Testis (tissue), 3 donors: ENCODE results near the gene NPHP4. TPM values are rescaled to one million over a fixed set of nuclear protein-coding genes. Genes with fewer than 3 reads are reported as not detected.

ENCODE experiments used
- DNase-seq: peaks from one replicate; pipeline ENCODE4 v3.0.0-alpha.2; 2019
- H3K27ac ChIP-seq, 2 donors: fragments of 200-600 bp; sonication (generic); one replicate each; pipeline ENCODE4 v1.5.1; 2019
- H3K27me3 ChIP-seq: fragments of 200-600 bp; sonication (generic); one replicate; pipeline ENCODE4 v1.5.1; 2019
- H3K36me3 ChIP-seq: fragments of 200-600 bp; sonication (generic); one replicate; pipeline ENCODE4 v1.5.1; 2017; ENCODE audit warnings: low read depth; ENCODE audit errors: missing control alignments
- H3K4me1 ChIP-seq: fragments of 200-600 bp; sonication (generic); one replicate; pipeline ENCODE4 v1.5.1; 2019
- H3K4me3 ChIP-seq, 2 donors: fragments of 200-600 bp; sonication (generic); one replicate each; pipeline ENCODE4 v1.5.1; 2017 to 2019
- H3K9me3 ChIP-seq: fragments of 200-600 bp; sonication (generic); one replicate; pipeline ENCODE4 v1.5.1; 2017
- POLR2A ChIP-seq: fragments of 450-650 bp; IDR thresholded peaks from one replicate; pipeline ENCODE4 v1.6.1; 2017; ENCODE audit warnings: antibody characterized with exemption, mild to moderate bottlenecking, moderate library complexity
- WGBS, 2 donors: methylation state at CpG; one replicate each; pipeline ENCODE4 v1.1.5; 2018; 5-methylcytosine and 5-hydroxymethylcytosine counted together
- intact Hi-C: fragments of 100-400 bp; cut with DNase I; formaldehyde crosslinking; loops from one replicate; pipeline ENCODE4 v1.15.1; 2023; ENCODE audit warnings: low total_unique reads
- polyA plus RNA-seq: library from polyadenylated mRNA; stranded (reverse); fragments of 350-450 nt; fragmentation: Illumina TruSeq; extraction: RNeasy Lipid Tissue Mini Kit (QIAGEN cat#74804); gene quantifications from one replicate; pipeline ENCODE4 v1.2.3, GENCODE V29; 2014; ENCODE audit warnings: low read depth, low replicate concordance; ENCODE audit not compliant: insufficient read depth
- total RNA-seq, 2 donors: library from RNA; depleted of rRNA; stranded (reverse); fragments of >200 nt; gene quantifications; one replicate each; pipeline ENCODE4 v1.2.3, GENCODE V29; 2016
- TF ChIP-seq, protein P1 (sequence below), 3 experiments: fragments of 450-650 bp in 2 of 3; fragments of 200-600 bp in 1 of 3; sonication (generic) in 1 of 3; IDR thresholded peaks; one replicate each; pipeline ENCODE4 v1.5.1; 2016 to 2019; ENCODE audit warnings: antibody characterized with exemption in 3 of 3, mild to moderate bottlenecking in 2 of 3, moderate library complexity in 1 of 3

The NPHP4 gene
- total and polyA plus RNA-seq, 3 donors from 2014 or later: 26.3 to 65.9 (median 49.4) TPM

DNA sequence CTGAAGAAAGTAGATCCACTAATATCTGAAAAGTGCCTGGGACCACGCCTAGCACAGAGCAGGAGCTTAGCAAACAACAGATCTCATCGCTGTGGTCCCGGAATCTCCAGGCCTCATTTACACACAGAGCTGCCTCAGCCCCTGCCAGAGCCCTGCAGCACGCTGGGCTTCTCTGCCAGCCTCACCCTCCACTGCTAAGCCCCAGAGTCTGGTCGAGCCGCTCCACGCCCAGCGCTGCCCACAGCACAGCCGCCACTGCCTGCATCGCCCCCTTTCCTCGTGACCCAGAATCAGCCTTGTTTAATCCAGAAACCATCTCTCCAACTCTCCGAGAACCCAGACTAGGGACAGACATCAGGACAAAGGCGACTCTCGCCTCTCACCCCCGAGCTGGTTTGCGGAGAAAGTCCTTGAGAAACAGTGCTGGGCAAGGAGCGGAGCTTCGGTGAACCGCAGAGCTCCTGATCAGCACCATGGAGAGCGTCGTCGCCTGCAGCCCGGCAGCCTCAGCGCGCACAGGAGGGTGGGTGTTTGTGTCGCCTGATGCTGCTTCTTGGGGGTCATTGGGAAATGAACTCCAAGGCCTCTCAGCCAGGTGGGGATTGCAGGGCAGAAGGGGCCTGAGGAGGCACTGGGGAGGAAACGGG lies 145.1 kb downstream of the NPHP4 start:
- intact Hi-C loops: no loop called here
- Histone ChIP-seq H3K27ac (no peak overlapping the region), H3K9me3 (no peaks in the 10 kb centered on the region), H3K27me3 (no peaks in the 10 kb centered on the region), H3K36me3 (no peaks in the 10 kb centered on the region), H3K4me3 (no peak overlapping the region), H3K4me1 (no peaks in the 10 kb centered on the region)
- peak; percentile 44 for DNase-seq
- WGBS, 2 donors: 3 to 25% methylated on average over 11 to 27 of the region's 27 CpGs
- TF ChIP-seq POLR2A: no peak
- TF ChIP-seq, protein P1, sequence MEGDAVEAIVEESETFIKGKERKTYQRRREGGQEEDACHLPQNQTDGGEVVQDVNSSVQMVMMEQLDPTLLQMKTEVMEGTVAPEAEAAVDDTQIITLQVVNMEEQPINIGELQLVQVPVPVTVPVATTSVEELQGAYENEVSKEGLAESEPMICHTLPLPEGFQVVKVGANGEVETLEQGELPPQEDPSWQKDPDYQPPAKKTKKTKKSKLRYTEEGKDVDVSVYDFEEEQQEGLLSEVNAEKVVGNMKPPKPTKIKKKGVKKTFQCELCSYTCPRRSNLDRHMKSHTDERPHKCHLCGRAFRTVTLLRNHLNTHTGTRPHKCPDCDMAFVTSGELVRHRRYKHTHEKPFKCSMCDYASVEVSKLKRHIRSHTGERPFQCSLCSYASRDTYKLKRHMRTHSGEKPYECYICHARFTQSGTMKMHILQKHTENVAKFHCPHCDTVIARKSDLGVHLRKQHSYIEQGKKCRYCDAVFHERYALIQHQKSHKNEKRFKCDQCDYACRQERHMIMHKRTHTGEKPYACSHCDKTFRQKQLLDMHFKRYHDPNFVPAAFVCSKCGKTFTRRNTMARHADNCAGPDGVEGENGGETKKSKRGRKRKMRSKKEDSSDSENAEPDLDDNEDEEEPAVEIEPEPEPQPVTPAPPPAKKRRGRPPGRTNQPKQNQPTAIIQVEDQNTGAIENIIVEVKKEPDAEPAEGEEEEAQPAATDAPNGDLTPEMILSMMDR (IDR thresholded peaks at IDR 0.05): no peak

DNA sequence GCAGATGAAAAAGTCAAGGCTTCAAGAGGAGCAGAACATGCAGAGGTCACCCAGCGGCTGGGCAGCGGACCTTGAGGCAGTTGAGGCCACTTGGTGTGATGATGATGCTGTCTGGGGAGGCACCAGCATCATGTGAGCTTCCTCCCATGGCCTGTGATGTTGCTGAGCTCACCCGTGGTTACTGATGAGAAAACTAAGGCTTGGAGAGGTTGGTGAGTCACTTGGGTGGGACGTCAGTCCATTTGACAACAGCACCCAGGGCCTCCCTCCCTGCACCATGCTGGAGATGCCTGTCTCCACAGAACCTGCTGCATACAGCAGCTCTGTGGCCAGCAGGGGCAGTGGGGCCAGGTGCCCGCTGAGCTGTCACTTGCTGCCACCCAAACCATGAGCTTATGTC lies 146.8 kb downstream of the NPHP4 start:
- H3K27ac ChIP-seq: no peak overlapping the region
- WGBS, 2 donors: 82% methylated on average over 3 to 5 of the region's 5 CpGs
- intact Hi-C loops: no loop called here
- no peaks in the 10 kb centered on the region for H3K27me3 ChIP-seq
- H3K4me3 ChIP-seq: no peak overlapping the region
- H3K4me1 ChIP-seq: no peaks in the 10 kb centered on the region
- no peak for TF ChIP-seq POLR2A
- TF ChIP-seq, protein P1 (IDR thresholded peaks at IDR 0.05): no peak
- no peaks in the 10 kb centered on the region for H3K9me3 ChIP-seq
- H3K36me3 ChIP-seq: no peaks in the 10 kb centered on the region
- DNase-seq: no peak

DNA sequence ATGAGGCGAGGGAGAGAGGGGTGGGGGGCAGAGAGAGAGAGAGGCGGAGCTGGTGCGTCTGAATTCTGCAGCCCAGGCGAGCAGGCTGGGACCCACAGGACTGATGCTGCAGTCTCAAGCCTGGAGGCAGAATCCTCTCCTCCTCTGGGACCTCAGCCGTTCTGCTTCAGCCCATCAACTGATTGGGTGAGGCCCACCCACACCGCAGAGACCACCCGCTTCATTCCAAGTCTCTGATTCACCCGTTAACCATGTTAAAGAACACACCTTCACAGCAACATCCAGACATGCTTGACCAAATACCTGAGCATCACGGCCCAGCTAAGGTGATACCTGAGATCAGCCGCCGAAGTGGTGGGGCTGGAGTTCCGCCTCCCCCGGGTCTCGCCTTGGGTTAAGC lies 147.8 kb downstream of the NPHP4 start:
- H3K27ac ChIP-seq: no peak overlapping the region
- H3K4me3 ChIP-seq: no peak overlapping the region
- no peaks in the 10 kb centered on the region for H3K27me3 ChIP-seq
- WGBS, 2 donors: 79 to 88% methylated on average over 14 of the region's 14 CpGs
- DNase-seq: no peak
- no peak for TF ChIP-seq POLR2A
- TF ChIP-seq, protein P1 (IDR thresholded peaks at IDR 0.05): no peak
- intact Hi-C loops: no loop called here
- H3K36me3 ChIP-seq: no peaks in the 10 kb centered on the region
- no peaks in the 10 kb centered on the region for H3K4me1 ChIP-seq
- no peaks in the 10 kb centered on the region for H3K9me3 ChIP-seq

DNA sequence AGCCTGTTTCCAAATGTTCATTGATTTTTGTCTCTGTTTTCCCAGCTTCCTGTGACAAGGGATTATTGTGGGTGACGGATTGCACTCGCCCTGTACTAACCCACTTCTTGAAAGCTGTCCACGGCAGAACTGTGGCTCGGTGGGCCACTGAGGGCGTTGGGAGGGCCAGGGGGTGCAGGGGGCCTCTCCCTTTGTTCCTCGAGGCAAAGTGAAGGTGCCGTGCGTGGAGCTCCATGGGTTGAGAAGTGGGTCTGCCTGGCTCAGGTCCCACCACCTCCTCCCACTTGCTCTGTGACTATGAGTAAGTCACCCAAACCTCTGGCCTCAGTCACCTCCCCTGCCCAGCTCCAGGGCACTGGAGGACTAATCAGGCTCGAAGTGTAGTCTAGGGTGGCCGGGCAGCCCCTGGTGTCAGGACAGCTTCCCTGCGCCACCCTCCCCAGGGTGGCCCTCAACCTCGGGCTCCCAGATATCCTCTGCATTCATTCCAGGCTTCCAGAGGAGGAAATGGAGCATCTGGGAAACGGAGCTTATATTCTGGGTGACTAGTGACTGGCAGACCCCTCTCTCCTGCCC lies 148.6 kb downstream of the NPHP4 start:
- no peaks in the 10 kb centered on the region for H3K36me3 ChIP-seq
- 77 to 88% methylated on average over 7 to 13 of the region's 13 CpGs for WGBS, 2 donors
- H3K4me3 ChIP-seq: no peak overlapping the region
- H3K27me3 ChIP-seq: no peaks in the 10 kb centered on the region
- TF ChIP-seq POLR2A: no peak
- TF ChIP-seq, protein P1 (IDR thresholded peaks at IDR 0.05): no peak
- DNase-seq: no peak
- intact Hi-C loops: no loop called here
- H3K27ac ChIP-seq: no peak overlapping the region
- H3K4me1 ChIP-seq: no peaks in the 10 kb centered on the region
- H3K9me3 ChIP-seq: no peaks in the 10 kb centered on the region

DNA sequence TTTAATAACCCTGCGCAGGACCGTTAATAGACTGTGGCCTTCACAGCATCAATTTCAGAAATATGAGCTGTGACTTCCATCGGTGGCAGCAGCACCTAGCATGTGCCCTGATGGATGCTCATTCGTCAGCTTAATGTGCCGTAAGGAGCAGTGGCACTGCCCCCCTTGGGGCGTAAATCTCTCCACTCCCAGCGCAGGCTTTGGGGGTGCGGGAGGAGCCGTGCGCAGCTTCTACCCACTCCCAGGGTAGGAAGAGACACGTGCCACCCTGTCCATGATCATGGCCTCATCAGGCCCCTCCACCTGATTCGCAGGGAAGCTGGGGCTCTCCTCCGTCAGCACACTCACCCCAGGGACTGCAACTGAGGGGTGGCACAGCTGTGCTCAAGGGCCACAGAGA lies 149.5 kb downstream of the NPHP4 start:
- no peaks in the 10 kb centered on the region for H3K27me3 ChIP-seq
- DNase-seq: no peak

More for the DNA sequence above, 149.5 kb downstream of the NPHP4 start:
- TF ChIP-seq POLR2A: no peak
- intact Hi-C loops: no loop called here
- no peaks in the 10 kb centered on the region for H3K9me3 ChIP-seq
- H3K36me3 ChIP-seq: no peaks in the 10 kb centered on the region
- no peaks in the 10 kb centered on the region for H3K4me1 ChIP-seq
- no peak overlapping the region for H3K27ac ChIP-seq
- WGBS, 2 donors: 71 to 81% methylated on average over 9 to 13 of the region's 13 CpGs
- H3K4me3 ChIP-seq: no peak overlapping the region
